Measurements from ENCODE around the gene SLC25A22. TPM values are rescaled to one million over a fixed set of nuclear protein-coding genes. Genes with fewer than 3 reads are reported as not detected.

The SLC25A22 gene
- total and polyA plus RNA-seq, 9 of the 15 experiments (the other 6 are each of a cell fraction or from before 2014, with no cell fraction given) = 0.41 to 55.4 (median 11.4) TPM

DNA sequence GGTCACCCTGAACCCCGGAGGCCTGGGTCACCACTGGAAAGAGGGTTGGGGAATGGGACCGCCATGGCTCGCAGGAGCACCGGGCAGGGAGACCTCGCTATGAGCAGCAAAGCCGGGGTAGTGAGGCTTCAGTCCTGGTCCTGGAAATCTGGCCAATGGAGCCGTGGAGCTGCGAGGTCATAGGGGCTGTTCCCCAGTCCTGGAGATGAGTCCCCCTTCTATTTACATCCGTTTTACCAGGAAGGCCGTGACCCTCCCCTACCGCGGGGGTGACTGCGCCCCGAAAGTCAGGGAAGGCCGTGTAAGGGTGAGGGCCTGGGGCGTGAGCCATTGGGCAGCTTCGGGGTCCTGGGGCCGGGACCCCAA, 6.5 kb upstream of the SLC25A22 start (continued):
- TF ChIP-seq ZNF217 (CRISPR knock-in tag; IDR thresholded peaks at IDR 0.05) (no peak), YY1 (IDR thresholded peaks at IDR 0.05; ENCODE audit: borderline replicate concordance in 1 of 3, control insufficient read depth in 1 of 3, extremely low read depth in 1 of 3, insufficient read depth in 3 of 3, insufficient read length in 1 of 3, insufficient replicate concordance in 2 of 3, low read depth in 1 of 3, low read length in 2 of 3) (no peak), HEY1 (CRISPR knock-in tag; IDR thresholded peaks at IDR 0.05; ENCODE audit: borderline replicate concordance) (no peak), POLR2AphosphoS2 (IDR thresholded peaks at IDR 0.05; ENCODE audit: low read length) (0 out of 2 replicates have a peak, but pooled peaks have one; percentile 1), JUND (IDR thresholded peaks at IDR 0.05; ENCODE audit: borderline replicate concordance, low read depth, low read length) (no peak), JUND (tag; IDR thresholded peaks at IDR 0.05; ENCODE audit: borderline replicate concordance, low read depth, low read length) (no peak), TEAD4 (IDR thresholded peaks at IDR 0.05; ENCODE audit: low read length) (0 out of 2 replicates have a peak, but pooled peaks have one; percentile 8), TEAD4 (CRISPR knock-in tag; IDR thresholded peaks at IDR 0.05; ENCODE audit: borderline replicate concordance) (no peak), ZBTB7A (IDR thresholded peaks at IDR 0.05; ENCODE audit: borderline replicate concordance, control insufficient read depth, low read depth, low read length) (no peak), DACH1 (IDR thresholded peaks at IDR 0.05; ENCODE audit: partially characterized antibody) (no peak), ZNF212 (CRISPR knock-in tag; IDR thresholded peaks at IDR 0.05) (no peak)
- TF ChIP-seq, protein P1, sequence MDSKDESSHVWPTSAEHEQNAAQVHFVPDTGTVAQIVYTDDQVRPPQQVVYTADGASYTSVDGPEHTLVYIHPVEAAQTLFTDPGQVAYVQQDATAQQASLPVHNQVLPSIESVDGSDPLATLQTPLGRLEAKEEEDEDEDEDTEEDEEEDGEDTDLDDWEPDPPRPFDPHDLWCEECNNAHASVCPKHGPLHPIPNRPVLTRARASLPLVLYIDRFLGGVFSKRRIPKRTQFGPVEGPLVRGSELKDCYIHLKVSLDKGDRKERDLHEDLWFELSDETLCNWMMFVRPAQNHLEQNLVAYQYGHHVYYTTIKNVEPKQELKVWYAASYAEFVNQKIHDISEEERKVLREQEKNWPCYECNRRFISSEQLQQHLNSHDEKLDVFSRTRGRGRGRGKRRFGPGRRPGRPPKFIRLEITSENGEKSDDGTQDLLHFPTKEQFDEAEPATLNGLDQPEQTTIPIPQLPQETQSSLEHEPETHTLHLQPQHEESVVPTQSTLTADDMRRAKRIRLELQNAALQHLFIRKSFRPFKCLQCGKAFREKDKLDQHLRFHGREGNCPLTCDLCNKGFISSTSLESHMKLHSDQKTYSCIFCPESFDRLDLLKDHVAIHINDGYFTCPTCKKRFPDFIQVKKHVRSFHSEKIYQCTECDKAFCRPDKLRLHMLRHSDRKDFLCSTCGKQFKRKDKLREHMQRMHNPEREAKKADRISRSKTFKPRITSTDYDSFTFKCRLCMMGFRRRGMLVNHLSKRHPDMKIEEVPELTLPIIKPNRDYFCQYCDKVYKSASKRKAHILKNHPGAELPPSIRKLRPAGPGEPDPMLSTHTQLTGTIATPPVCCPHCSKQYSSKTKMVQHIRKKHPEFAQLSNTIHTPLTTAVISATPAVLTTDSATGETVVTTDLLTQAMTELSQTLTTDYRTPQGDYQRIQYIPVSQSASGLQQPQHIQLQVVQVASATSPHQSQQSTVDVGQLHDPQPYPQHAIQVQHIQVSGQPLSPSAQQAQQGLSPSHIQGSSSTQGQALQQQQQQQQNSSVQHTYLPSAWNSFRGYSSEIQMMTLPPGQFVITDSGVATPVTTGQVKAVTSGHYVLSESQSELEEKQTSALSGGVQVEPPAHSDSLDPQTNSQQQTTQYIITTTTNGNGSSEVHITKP (IDR thresholded peaks at IDR 0.05; ENCODE audit: partially characterized antibody) = no peak

Data from K562 (cell line).